Measurements from ENCODE around the gene LARGE1. TPM values are rescaled to one million over a fixed set of nuclear protein-coding genes. Genes with fewer than 3 reads are reported as not detected.
"Not testable (repeated sequence)": the region's sequence is repeated elsewhere in the genome, so short reads cannot be mapped to it uniquely, and the experiment has no call there.

The LARGE1 gene
- total RNA-seq, 2 donors from 2014 or later: 1.1 to 1.5 TPM

DNA sequence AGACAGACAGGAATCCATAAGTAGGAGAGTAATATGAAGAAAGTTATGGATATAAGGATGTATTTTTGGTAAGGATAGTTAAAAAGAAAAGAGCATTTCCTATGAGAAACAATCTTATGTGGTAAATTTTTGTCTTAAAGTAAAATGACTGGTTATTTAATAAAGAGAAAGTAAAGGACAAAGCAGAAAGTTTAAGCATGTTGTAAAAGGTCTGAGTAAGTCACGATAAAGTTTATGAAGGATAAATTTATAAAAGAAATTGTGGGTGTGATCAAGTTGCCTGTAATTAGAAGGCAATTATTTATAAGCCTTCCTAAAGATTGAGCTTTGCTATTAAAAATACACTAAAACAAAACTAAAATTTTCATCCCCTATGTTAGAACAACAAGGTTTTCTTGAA, 547.4 kb downstream of the LARGE1 start:
- no peak for DNase-seq (ENCODE audit: low spot score in 2 of 2)
- no peak for ATAC-seq
- Mint-ChIP-seq H3K9me3 (peaks cover 6 to 8% of the 10 kb centered on the region in 2 donors), H3K27ac (no peak overlapping the region), H3K36me3 (peaks cover 0 to under 1% of the 10 kb centered on the region in 2 donors)

DNA sequence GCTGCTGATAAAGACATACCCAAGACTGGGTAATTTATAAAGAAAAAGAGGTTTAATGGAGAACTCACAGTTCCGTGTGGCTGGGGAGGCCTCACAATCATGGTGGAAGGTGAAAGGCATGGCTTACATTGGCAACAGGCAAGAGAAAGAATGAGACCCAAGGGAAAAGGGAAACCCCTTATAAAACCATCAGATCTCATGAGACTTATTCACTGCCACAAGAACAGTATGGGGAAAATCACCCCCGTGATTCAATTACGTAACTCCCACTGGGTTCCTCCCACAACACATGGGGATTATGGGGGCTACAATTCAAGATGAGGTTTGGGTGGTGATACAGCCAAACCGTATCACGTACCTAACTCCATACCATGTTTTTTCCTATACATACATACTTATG, 557.0 kb downstream of the LARGE1 start:
- not testable (repeated sequence) for ATAC-seq; DNase-seq (ENCODE audit: low spot score in 2 of 2); H3K36me3 Mint-ChIP-seq; H3K27ac Mint-ChIP-seq; H3K9me3 Mint-ChIP-seq

DNA sequence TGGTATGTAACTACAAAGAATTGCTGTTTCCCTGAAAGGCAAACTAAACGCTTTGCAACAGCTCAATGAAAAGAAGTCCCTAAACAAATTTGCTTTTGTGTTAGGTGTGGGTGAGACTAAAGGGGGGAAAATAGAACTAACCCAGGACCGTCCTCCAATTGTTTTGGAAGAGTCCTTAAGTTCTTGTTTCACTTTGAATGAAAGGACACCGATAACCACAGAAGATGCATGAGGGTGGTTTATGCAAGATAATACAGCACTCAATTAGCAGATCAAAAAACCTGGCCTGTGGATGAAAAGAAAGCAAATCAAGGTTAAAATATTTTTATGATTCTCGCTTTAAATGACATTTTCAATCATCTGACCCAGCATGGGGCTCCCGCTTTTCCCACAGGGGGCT, 557.6 kb downstream of the LARGE1 start:
- DNase-seq (ENCODE audit: low spot score in 2 of 2): no peak
- Mint-ChIP-seq H3K36me3 (no peaks in the 10 kb centered on the region), H3K9me3 (peaks cover 3% of the 10 kb centered on the region in 2 donors), H3K27ac (no peak overlapping the region)
- ATAC-seq: no peak

DNA sequence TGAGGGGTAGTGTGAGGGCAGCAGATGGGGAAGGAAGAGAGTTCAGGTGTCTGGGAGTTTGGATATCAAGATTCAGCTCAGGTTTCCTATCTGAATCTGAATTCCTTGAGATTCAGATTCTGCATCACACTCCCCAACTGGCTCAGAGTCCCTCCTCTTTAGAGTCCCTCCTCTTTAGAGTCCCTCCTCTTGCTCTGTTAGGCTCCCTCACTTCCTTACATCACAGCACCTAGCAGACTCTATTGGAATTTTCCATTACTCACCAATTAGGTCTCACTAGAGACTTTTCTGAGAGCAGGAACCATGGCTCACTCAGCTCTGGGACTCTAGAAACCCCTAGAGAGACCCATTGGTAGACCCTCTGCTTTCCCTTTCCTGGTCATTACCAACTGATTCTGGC, 558.7 kb downstream of the LARGE1 start:
- no peak overlapping the region for H3K27ac Mint-ChIP-seq
- no peak for ATAC-seq
- peaks cover 3% of the 10 kb centered on the region in 2 donors for H3K9me3 Mint-ChIP-seq
- no peaks in the 10 kb centered on the region for H3K36me3 Mint-ChIP-seq
- DNase-seq (ENCODE audit: low spot score in 2 of 2): no peak

DNA sequence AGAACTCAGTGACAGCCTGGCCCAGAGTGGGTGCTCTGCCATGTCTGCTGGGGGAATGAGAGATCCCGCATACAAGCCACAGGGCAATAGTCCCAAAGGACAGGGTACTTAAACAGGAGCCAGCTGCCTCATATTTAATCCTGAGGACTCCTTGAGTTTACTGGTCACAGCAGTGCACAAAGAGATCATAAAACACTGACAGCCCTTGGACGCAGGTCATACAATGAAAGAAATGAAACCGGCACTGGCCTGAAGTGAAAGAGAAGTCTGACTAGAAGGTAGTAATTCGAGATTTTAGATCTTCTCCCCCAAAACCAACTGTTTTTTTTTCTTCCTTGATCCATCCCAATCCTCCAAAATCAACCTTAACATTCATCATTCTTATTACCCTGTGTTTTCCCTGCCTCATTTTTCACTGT, 562.3 kb downstream of the LARGE1 start:
- Mint-ChIP-seq H3K36me3 (no peaks in the 10 kb centered on the region), H3K9me3 (no peaks in the 10 kb centered on the region), H3K27ac (no peak overlapping the region)
- ATAC-seq (no peak), DNase-seq (ENCODE audit: low spot score in 2 of 2) (no peak)

DNA sequence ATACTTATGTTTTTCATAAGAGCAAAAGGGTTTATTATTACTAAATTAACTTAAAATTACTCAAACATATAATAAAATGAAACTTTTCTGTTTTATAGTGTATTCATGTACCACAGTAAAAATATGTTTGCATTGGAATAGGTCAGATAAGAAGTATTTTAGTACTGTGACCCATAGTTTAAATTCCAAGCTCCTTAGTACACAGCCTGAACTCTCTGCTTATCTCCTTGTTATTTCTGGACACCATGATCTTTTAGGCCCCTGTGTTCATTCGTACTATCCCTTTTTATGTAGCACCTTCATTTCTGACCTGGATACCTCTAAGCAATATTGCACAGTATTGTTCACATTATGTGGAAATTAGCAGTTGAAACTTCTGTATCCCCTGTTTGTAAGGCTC, 565.3 kb downstream of the LARGE1 start:
- Mint-ChIP-seq H3K36me3 (peaks cover 6 to 7% of the 10 kb centered on the region in 2 donors), H3K27ac (no peak overlapping the region), H3K9me3 (peaks cover 6 to 7% of the 10 kb centered on the region in 2 donors)
- DNase-seq (ENCODE audit: low spot score in 2 of 2): no peak
- ATAC-seq: no peak

DNA sequence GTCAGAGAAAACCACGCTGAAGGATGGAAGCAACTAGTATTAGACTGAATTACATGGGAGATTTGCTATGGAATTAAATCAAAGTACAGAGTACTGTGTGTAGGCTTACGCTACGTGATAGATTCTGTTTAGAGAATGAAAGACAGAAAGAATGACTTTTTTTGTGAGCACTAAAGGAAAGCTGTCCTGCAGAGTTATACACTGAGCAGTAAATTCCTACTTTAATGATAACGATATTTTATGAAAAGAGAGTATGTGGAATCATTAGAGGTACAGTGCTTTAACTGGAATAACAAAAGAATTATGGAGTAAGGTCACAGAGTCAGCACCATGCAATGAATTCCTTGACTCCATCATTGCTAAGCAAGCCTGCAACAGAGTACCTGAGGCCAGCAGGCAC, 566.8 kb downstream of the LARGE1 start:
- peaks cover 7 to 12% of the 10 kb centered on the region in 2 donors for H3K36me3 Mint-ChIP-seq
- no peak overlapping the region for H3K27ac Mint-ChIP-seq
- peaks cover 6 to 11% of the 10 kb centered on the region in 2 donors for H3K9me3 Mint-ChIP-seq
- ATAC-seq: no peak
- DNase-seq (ENCODE audit: low spot score in 2 of 2): no peak

DNA sequence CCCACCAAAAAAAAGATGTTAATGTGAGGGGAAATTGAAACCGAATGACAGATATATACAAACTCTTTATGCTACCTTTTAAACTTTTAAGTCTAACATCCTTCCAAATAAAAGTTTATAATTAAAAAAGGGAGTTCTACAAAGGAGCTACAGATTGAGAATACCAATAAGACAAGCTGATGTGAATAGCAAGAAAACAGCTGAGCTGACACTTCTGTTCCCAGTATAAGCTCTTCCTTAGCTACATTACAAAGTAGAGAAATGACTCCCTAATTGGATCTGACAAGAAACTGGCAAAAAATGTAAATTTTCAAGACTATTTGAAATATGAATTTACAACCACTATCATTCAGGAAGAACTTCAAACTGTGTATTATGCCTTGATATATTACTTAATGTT, 567.5 kb downstream of the LARGE1 start:
- DNase-seq (ENCODE audit: low spot score in 2 of 2): no peak
- no peak overlapping the region for H3K27ac Mint-ChIP-seq

DNA sequence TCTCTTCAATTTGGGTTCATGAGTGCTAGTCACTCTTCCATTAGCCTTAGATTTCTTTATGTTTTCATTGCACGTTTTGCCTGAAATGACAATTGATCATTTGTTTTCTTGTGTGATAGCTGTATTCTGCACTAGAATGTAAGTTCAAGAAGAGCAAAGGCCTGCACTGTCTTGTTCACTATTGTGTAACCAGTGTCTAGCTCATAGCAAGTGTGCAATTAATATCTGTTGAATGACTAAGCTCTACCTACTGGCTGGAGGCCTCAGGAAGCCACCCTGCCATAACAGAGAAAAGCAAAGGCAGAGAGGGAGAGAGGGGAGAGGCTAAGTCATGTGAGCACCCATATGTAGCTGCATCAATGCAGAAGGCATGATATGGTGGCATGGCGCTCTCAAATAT, 569.3 kb downstream of the LARGE1 start:
- no peak overlapping the region for H3K27ac Mint-ChIP-seq

More for the DNA sequence above, 567.5 kb downstream of the LARGE1 start:
- Mint-ChIP-seq H3K36me3 (peaks cover 7 to 12% of the 10 kb centered on the region in 2 donors), H3K9me3 (peaks cover 6 to 11% of the 10 kb centered on the region in 2 donors)
- ATAC-seq: no peak

DNA sequence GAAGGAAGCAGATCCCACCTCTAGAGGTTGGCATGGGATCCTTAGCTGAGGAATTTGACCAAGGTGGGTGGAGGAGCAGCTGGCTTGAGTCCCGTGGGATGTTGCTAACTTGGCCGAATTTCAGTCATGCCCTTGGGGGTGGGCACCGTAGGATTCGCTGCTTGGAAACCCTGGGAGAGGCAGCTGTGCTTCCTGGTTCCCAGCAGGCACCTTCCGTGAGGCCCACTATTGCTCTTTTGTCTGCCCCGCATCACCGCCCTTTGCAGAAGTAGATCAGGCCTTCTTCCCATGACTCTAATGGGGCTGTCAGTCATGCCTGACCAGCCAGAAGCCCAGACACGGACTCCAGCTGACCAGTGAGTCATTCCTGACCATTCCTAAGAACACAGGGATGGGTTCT, 569.8 kb downstream of the LARGE1 start:
- DNase-seq (ENCODE audit: low spot score in 2 of 2): no peak
- H3K9me3 Mint-ChIP-seq: peaks cover 6 to 11% of the 10 kb centered on the region in 2 donors
- H3K36me3 Mint-ChIP-seq: peaks cover 7 to 12% of the 10 kb centered on the region in 2 donors
- H3K27ac Mint-ChIP-seq: no peak overlapping the region
- no peak for ATAC-seq

More for the DNA sequence above, 569.3 kb downstream of the LARGE1 start:
- H3K9me3 Mint-ChIP-seq: peaks cover 6 to 11% of the 10 kb centered on the region in 2 donors
- no peak for ATAC-seq
- peaks cover 7 to 12% of the 10 kb centered on the region in 2 donors for H3K36me3 Mint-ChIP-seq
- DNase-seq (ENCODE audit: low spot score in 2 of 2): no peak

DNA sequence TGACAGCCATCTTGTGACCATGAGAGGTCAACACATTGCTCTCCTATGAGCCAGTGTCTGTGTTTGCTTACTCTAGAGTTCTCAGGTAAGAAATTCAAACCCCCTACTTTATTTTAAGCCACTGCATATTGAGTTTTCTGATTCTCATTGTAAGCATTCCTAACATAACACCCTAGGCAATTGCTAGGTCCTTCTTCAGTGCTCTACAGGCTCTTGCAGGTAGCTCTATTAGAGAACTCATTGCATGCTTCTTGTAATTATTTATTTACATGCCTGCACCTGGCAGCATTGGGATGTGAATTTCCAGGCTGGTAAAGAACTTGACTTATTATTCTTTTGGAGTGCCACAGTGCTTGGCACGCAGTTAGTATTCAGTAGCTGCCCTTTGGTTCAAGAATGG, 573.3 kb downstream of the LARGE1 start:
- peaks cover 7 to 12% of the 10 kb centered on the region in 2 donors for H3K36me3 Mint-ChIP-seq
- DNase-seq (ENCODE audit: low spot score in 2 of 2) (no peak), ATAC-seq (no peak)
- no peak overlapping the region for H3K27ac Mint-ChIP-seq
- H3K9me3 Mint-ChIP-seq: peaks cover 6 to 11% of the 10 kb centered on the region in 2 donors

DNA sequence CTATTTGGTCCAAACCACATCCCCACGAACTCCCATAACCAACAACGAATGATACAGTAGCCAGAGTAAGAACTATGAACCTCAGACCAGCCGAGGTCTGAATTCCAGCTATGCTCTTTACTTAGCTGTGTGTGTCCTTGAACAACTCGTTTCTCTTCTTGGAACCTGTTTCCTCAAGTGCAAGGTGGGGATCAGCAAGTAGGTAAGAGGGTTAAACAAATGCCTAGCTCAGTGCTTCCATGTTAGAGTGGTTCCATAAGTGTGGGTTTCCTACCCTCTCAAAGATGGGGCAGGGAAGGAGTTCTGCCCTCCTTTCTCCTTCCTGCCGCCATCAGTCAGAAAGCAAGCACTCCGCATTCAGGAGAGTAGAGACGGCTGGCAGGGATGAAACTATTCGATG, 578.7 kb downstream of the LARGE1 start:
- Mint-ChIP-seq H3K36me3 (no peaks in the 10 kb centered on the region), H3K9me3 (no peaks in the 10 kb centered on the region), H3K27ac (no peak overlapping the region)
- ATAC-seq: no peak
- no peak for DNase-seq (ENCODE audit: low spot score in 2 of 2)

DNA sequence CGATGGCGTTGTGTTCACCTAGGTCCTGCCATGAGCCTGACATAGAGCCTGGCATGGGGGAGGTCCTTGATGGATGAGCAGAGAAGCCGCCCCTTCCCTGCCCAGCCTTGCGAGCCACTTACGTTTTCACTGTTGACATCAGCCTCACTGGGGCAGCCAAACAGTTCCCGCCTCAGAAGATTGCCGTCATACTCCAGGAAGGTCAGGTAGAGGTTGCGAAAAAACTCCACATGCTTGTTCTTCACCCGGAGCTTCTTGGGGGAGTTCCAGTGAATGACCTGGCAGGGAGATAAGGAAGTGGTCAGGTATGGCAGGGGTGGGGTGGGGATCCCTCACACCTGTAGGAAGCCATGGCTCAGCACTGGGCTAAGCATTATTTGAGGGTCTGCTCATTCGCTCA, 582.8 kb downstream of the LARGE1 start:
- H3K27ac Mint-ChIP-seq: no peak overlapping the region
- no peaks in the 10 kb centered on the region for H3K9me3 Mint-ChIP-seq
- no peak for DNase-seq (ENCODE audit: low spot score in 2 of 2)
- H3K36me3 Mint-ChIP-seq: no peaks in the 10 kb centered on the region
- ATAC-seq: no peak

DNA sequence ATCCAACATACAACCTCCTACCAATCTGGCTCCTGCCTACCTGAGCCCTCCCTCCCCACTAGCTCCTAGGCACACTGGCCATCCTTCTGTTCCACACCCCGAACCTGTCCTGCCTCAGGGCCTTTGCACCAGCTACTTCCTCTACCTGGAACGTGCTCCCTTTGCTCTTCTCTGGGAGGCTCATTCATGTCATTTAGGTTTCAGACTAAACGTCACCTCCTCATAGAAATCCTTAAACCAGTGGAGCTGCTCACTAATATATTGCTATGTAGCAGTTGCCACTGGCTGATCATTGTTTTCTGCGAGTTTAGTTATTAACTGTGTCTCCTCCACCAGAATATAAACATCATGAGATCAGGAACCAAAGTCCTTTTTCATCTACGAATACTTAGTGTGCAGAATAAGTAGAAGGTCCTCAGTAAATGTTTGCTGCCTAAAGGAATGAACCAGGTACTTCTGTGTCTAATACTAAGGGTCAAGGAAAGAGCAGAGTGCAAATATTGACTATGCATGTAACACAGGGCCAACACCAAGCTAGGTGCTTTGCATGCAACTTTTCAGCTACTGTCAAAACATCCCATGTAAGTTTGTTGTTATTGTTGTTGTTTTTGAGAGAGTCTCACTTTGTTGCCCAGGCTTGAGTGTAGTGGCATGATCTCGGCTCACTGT, 584.5 kb downstream of the LARGE1 start:
- ATAC-seq: no peak
- DNase-seq (ENCODE audit: low spot score in 2 of 2): no peak
- Mint-ChIP-seq H3K27ac (no peak overlapping the region), H3K9me3 (peaks cover 8 to 9% of the 10 kb centered on the region in 2 donors), H3K36me3 (no peaks in the 10 kb centered on the region)

DNA sequence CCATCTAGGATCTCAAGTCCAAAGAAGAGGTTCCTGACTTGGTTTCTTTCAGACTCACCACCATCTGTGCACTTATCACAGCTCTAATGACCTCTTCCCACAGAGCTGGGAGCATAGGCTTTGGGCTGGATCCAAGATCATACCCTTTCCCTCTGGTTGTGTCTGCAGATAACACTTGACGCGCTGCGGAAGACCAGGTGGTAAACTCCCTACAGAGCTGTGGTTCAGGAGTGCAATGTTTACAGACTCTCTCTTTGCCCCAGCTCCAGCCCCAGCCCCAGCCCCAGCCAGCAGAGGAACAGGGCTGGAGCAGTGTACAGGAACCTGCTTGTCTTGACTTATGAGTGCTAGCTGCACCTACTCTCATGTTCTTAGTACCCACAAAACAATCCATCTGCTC, 587.7 kb downstream of the LARGE1 start:
- ATAC-seq (no peak), DNase-seq (ENCODE audit: low spot score in 2 of 2) (no peak)
- H3K9me3 Mint-ChIP-seq: peaks cover 8 to 9% of the 10 kb centered on the region in 2 donors
- H3K27ac Mint-ChIP-seq: no peak overlapping the region
- H3K36me3 Mint-ChIP-seq: no peaks in the 10 kb centered on the region

DNA sequence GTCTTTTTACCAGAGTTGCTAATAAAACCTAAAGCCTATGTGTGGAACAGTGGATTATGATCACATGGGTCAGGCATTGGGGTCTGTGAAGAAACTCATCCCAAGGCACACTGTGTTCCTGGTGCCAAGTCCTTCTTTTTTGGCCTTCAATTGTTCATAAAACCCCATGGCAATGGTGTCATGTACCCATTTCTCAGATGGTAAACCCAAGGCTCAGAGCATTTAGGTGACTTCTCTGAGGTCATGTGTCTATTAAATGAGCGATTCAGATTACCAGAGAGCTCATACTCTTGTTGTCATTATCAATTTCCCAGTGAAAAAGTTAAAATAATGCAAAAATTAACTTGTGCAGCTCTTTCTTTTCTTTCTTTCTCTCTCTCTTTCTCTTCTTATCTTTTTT, 589.3 kb downstream of the LARGE1 start:
- Mint-ChIP-seq H3K9me3 (peaks cover 8 to 9% of the 10 kb centered on the region in 2 donors), H3K36me3 (no peaks in the 10 kb centered on the region)
- no peak for ATAC-seq

DNA sequence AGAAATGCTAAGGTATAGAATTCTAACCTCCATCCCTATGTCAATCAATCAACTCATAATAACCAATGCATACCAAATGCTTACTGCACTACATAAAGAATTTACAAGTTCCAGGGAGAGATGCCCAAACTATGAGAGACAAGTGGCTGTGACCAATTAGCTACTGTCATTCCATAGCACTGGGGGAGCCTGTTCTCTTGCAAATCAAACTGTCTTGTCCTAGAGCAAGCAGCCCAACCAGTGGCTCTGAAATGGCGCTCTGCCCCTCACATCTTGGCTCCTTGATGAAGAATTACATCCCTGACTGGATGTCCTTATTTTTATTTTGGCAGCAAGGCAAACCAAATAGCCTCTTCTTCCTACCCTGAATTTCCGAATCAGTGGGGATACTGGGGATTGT, 589.7 kb downstream of the LARGE1 start:
- DNase-seq (ENCODE audit: low spot score in 2 of 2): no peak
- Mint-ChIP-seq H3K9me3 (peaks cover 8 to 9% of the 10 kb centered on the region in 2 donors), H3K36me3 (no peaks in the 10 kb centered on the region), H3K27ac (no peak overlapping the region)
- no peak for ATAC-seq

More for the DNA sequence above, 589.3 kb downstream of the LARGE1 start:
- DNase-seq (ENCODE audit: low spot score in 2 of 2): no peak
- H3K27ac Mint-ChIP-seq: no peak overlapping the region

DNA sequence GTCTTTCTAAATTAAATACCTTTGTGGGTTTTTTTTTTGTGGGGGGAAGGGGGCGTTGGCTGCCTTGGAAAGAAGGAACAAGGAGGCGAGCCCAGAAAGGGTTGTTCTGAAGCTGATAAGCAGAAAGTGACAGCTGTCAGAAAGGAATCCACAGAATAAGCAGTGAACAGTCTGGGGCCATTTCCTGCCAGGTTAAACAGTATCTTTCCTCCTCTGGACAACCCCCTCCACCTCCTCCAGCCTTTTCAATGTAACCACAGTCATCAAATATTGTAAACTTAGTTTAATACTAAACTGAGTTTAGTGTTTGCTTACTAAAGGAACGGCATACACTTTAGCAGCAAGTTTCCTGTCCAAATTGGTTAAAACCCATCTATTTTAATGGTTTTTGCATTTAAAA, 590.9 kb downstream of the LARGE1 start:
- Mint-ChIP-seq H3K36me3 (no peaks in the 10 kb centered on the region), H3K27ac (no peak overlapping the region), H3K9me3 (peaks cover 8 to 9% of the 10 kb centered on the region in 2 donors)
- DNase-seq (ENCODE audit: low spot score in 2 of 2) (no peak), ATAC-seq (no peak)
